HK-2 (cell line): ENCODE results near the gene HPS1.
"Not testable (repeated sequence)": the region's sequence is repeated elsewhere in the genome, so short reads cannot be mapped to it uniquely, and the experiment has no call there.

ENCODE experiments used
- DNase-seq: peaks from one replicate; pipeline ENCODE4 v3.0.0-alpha.2; 2018; ENCODE audit not compliant: unreplicated experiment

Gene HPS1

GRCh38 chr10:98389398-98389797, 57.3 kb downstream of the HPS1 start:
- DNase-seq: no peak

DNA sequence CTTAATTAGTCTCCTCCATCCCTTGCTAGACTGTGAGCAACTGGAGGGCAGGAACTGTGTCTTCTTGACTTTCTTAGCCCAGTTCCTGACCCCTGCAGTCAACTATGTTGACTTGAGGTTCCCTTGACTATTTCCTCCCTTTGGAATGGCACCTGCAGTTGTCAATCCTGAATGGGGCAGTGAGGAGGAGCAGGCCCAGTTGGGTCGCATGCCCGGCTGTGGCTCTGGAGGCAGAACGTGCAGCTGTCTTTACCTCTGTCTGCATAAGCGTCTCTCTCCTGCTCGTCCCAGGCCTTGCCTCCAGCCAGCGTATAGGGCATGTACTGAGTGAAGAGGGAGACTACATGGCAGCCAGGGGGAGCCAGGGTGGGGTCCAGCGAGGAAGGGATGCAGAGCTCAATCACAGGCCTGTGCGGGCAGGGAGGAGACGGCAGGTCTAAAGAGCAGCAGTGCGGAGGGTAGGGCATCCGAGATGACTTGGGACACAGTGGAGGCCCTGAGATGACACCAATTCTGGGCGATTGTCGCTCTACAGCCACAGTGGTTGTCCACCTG, 58.6 kb downstream of the HPS1 start:
- no peak for DNase-seq

GRCh38 chr10:98384531-98385133, 62.1 kb downstream of the HPS1 start:
- DNase-seq: no peak

DNA sequence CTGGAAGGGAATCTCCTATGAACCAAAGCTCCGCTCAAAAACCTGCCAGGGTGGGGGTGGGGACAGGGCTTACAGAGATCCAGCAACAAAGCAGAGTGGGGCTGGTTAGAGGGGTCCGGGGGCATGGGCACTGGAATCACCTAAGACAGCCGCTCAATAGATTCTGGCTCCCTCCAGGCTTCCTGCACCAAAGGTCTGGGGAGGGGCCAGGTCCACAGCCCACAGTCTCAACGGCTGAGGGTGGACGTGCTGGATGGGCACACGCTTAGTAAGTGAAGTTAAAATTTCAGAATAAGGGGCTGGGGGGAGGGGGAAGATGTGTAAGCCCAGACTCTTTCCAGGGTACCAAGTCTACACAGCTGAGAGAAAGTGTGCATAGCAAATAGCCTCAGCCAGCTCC, 62.9 kb downstream of the HPS1 start:
- DNase-seq: no peak

DNA sequence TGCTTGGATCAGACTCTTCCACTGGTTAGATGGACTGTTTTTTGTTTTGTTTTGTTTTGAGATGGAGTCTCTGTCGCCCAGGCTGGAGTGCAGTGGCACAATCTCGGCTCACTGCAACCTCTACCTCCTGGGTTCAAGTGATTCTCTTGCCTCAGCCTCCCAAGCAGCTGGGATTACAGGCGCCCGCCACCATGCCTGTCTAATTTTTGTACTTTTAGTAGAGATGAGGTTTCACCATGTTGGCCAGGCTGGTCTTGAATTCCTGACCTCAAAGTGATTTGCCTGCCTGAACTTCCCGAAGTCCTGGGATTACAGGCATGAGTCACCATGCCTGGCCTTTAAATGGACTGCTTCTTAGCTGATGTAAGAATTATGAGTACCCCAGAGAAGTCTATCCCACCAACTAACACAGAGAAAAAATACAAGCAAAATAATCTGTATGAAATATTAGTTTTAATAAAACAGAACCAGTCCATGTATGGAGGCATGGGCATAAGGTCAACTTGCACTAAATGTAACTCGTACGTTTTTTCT, 63.5 kb downstream of the HPS1 start:
- not testable (repeated sequence) for DNase-seq

GRCh38 chr10:98382691-98383101, 64.0 kb downstream of the HPS1 start:
- no peak for DNase-seq

- no peak for DNase-seq
Observed at GRCh38 chr10:98380493-98381339, 66.0 kb downstream of the HPS1 start.

DNA sequence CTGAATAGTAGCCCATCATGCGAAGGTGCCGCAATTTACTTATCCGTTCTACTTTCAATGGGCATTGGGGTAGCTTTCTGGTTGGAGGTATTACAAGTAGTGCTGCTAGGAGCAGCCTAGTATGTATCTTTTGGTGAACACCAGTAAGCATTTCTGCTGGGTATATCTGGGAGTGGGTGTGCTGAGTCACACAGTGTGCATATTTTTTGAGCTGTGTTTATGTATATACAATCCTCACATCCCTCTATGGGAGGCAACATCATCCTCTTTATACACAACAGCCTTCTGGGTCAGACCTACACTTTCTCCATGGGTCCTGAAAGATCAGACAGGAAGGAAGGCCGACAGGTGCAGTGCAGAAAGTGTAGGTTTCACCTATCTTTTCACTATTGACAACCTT, 68.0 kb downstream of the HPS1 start:
- DNase-seq: no peak

GRCh38 chr10:98377536-98377935, 69.2 kb downstream of the HPS1 start:
- DNase-seq: no peak

GRCh38 chr10:98377001-98377400, 69.7 kb downstream of the HPS1 start:
- DNase-seq: no peak

DNA sequence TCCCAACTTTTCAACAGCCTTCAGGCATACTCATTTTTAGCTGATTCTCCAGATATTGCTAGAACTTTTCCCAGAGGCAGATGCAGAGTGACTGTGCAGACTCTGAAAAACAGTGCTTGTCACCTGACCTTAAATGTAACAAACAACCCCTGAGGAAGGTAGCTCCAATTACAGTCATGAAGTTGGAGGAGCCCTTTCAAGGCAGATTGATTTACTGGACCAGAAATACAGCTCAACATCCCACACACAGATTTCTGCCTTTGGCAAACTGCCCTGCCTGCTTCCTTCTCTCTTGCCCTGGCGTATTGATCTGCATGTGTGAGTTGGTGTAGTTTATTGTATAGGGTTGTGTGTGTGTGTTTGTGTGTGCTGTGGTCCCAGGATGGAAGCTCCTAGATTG, 70.2 kb downstream of the HPS1 start:
- DNase-seq: no peak

DNA sequence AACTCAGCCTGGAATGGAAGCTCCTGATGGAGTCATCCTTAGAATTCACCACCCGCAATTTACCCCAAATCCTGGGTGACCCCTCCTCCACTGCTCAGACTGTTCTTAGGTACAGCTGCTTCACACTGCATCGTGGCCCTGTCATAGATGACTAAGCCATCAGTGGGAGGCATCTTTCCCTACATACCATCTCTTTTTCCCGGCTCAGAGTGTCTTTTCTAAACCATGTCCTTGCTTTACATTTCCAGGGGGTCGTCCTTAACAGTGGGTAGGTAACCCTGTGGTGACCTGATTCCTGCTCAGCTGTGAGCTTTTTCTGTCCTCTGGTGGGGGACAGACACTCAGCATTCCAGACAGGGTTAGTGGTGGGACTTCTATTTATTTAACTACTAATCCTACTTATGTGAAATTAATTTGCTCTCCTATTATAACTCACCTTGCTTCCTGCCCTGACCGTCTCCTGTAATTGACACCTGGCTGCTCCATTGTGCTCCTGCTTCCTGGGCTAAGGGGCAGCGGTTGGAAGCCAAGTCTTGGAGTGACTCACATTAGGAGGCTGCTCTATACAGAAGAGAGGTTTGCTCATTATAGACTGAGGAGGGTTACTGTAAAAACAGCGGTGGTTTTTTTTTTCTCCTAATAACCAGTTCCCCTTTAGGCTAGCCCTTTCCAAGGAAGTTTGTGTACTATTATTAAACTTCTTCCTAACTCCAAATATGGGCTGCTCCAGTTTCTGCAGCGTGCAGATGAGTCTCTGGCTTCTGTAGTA, 72.3 kb downstream of the HPS1 start:
- peak; percentile 41 for DNase-seq

GRCh38 chr10:98373260-98374040, 73.3 kb downstream of the HPS1 start:
- DNase-seq: no peak

- DNase-seq: no peak
Observed at GRCh38 chr10:98370831-98371820, 75.6 kb downstream of the HPS1 start.

- no peak for DNase-seq
Observed at GRCh38 chr10:98369801-98370200, 76.9 kb downstream of the HPS1 start.

- DNase-seq: no peak
Observed at GRCh38 chr10:98368644-98369043, 78.1 kb downstream of the HPS1 start.

GRCh38 chr10:98367604-98368451, 78.9 kb downstream of the HPS1 start:
- no peak for DNase-seq
